ENCODE data around the gene MPG.

MPG gene

GRCh38 chr16:92431-93339 lies 14.7 kb downstream of the MPG start:
- Histone ChIP-seq H3K27me3 (no peaks in the 10 kb centered on the region), H3K4me3 (ENCODE audit: low read depth in 1 of 2, low read length in 1 of 2) (no peak overlapping the region), H3K9me3 (no peaks in the 10 kb centered on the region), H3K36me3 (peaks cover 26% of the 10 kb centered on the region), H3K4me1 (ENCODE audit: control insufficient read depth in 1 of 2, insufficient read depth in 1 of 2, low read depth in 1 of 2, low read length in 1 of 2) (no peaks in the 10 kb centered on the region), H3K27ac (no peak overlapping the region)
- no peak for TF ChIP-seq CTCF (IDR thresholded peaks at IDR 0.05)

GRCh38 chr16:94918-95265 lies 16.9 kb downstream of the MPG start:
- H3K9me3 ChIP-seq, result no peaks in the 10 kb centered on the region
- H3K4me1 ChIP-seq (ENCODE audit: control insufficient read depth in 1 of 2, insufficient read depth in 1 of 2, low read depth in 1 of 2, low read length in 1 of 2), result no peaks in the 10 kb centered on the region
- no peak overlapping the region for H3K4me3 ChIP-seq (ENCODE audit: low read depth in 1 of 2, low read length in 1 of 2)
- TF ChIP-seq CTCF (IDR thresholded peaks at IDR 0.05), result no peak
- peaks cover 7% of the 10 kb centered on the region for H3K36me3 ChIP-seq
- no peak overlapping the region for H3K27ac ChIP-seq
- H3K27me3 ChIP-seq, result no peaks in the 10 kb centered on the region

GRCh38 chr16:96935-97381 lies 18.9 kb downstream of the MPG start:
- H3K36me3 ChIP-seq, result no peaks in the 10 kb centered on the region
- H3K9me3 ChIP-seq, result no peaks in the 10 kb centered on the region
- H3K27ac ChIP-seq, result no peak overlapping the region
- H3K27me3 ChIP-seq, result no peaks in the 10 kb centered on the region
- peak; percentile 96 for TF ChIP-seq CTCF (IDR thresholded peaks at IDR 0.05)
- H3K4me1 ChIP-seq (ENCODE audit: control insufficient read depth in 1 of 2, insufficient read depth in 1 of 2, low read depth in 1 of 2, low read length in 1 of 2), result no peaks in the 10 kb centered on the region
- no peak overlapping the region for H3K4me3 ChIP-seq (ENCODE audit: low read depth in 1 of 2, low read length in 1 of 2)

GRCh38 chr16:97822-98221 lies 19.8 kb downstream of the MPG start:
- no peak overlapping the region for H3K4me3 ChIP-seq (ENCODE audit: low read depth in 1 of 2, low read length in 1 of 2)
- TF ChIP-seq CTCF (IDR thresholded peaks at IDR 0.05), result no peak
- H3K36me3 ChIP-seq, result no peaks in the 10 kb centered on the region
- no peaks in the 10 kb centered on the region for H3K27me3 ChIP-seq
- no peaks in the 10 kb centered on the region for H3K9me3 ChIP-seq
- no peak overlapping the region for H3K27ac ChIP-seq
- no peaks in the 10 kb centered on the region for H3K4me1 ChIP-seq (ENCODE audit: control insufficient read depth in 1 of 2, insufficient read depth in 1 of 2, low read depth in 1 of 2, low read length in 1 of 2)

- H3K36me3 ChIP-seq, result no peaks in the 10 kb centered on the region
- no peaks in the 10 kb centered on the region for H3K27me3 ChIP-seq
- no peak overlapping the region for H3K27ac ChIP-seq
- no peak for TF ChIP-seq CTCF (IDR thresholded peaks at IDR 0.05)
- H3K9me3 ChIP-seq, result no peaks in the 10 kb centered on the region
- H3K4me3 ChIP-seq (ENCODE audit: low read depth in 1 of 2, low read length in 1 of 2), result no peak overlapping the region
- no peaks in the 10 kb centered on the region for H3K4me1 ChIP-seq (ENCODE audit: control insufficient read depth in 1 of 2, insufficient read depth in 1 of 2, low read depth in 1 of 2, low read length in 1 of 2)
Observed at GRCh38 chr16:100989-101388, 23.0 kb downstream of the MPG start.

Measured in neutrophil (primary cell).